WTC11 (cell line): Measurements from ENCODE around the gene SLK. TPM values are rescaled to one million over a fixed set of nuclear protein-coding genes. Genes with fewer than 3 reads are reported as not detected.

Experiments
- ATAC-seq: fragments of 200-7000 bp; cut with Tn5 transposase; 2 replicates; pipeline ENCODE4 v1.10.0; 2021; ENCODE audit warnings: mild to moderate bottlenecking, moderate library complexity
- CTCF ChIA-PET: fragments of 300-600 bp; sonication (Branson Sonifier 250); formaldehyde crosslinking; loops from one replicate; lab custom pipeline; 2021; ENCODE audit warnings: antibody characterized with exemption; lab: Charles Lee
- POLR2A ChIA-PET: fragments of 350-600 bp; sonication (Branson Sonifier 250); formaldehyde crosslinking; loops from one replicate; lab custom pipeline; 2021; ENCODE audit warnings: antibody characterized with exemption; lab: Charles Lee
- DNase-seq: peaks from one replicate; pipeline ENCODE4 v3.0.0; 2021; ENCODE audit warnings: low spot score
- H3K27ac Mint-ChIP-seq: 2 replicates; pipeline ENCODE4 v1.8.0; 2021; ENCODE audit warnings: mixed read lengths
- H3K27me3 Mint-ChIP-seq: 2 replicates; pipeline ENCODE4 v1.8.0; 2021; ENCODE audit warnings: low read depth, mild to moderate bottlenecking, moderate library complexity, mixed read lengths
- H3K36me3 Mint-ChIP-seq: 2 replicates; pipeline ENCODE4 v1.8.0; 2021; ENCODE audit warnings: mixed read lengths
- H3K4me1 Mint-ChIP-seq: 2 replicates; pipeline ENCODE4 v1.8.0; 2022; ENCODE audit warnings: mixed read lengths
- H3K4me3 Mint-ChIP-seq: 2 replicates; pipeline ENCODE4 v1.8.0; 2021; ENCODE audit warnings: mild to moderate bottlenecking, moderate library complexity, mixed read lengths
- H3K9me3 Mint-ChIP-seq: 2 replicates; pipeline ENCODE4 v1.8.0; 2021; ENCODE audit warnings: mixed read lengths
- CBFB ChIP-seq: sonication (generic); formaldehyde crosslinking; IDR thresholded peaks from 2 replicates; pipeline ENCODE4 v1.8.1; 2022; ENCODE audit warnings: mild to moderate bottlenecking, low read depth, missing genetic modification reagents
- CTCF ChIP-seq: fragments of 200-600 bp; IDR thresholded peaks from 2 replicates; pipeline ENCODE4 v1.8.0; 2022; ENCODE audit warnings: antibody characterized with exemption
- EMX1 ChIP-seq: fragments of 250-450 bp; sonication (Bioruptor Pico); IDR thresholded peaks from 2 replicates; pipeline ENCODE4 v1.8.0; 2021; ENCODE audit warnings: mild to moderate bottlenecking
- ESRRA ChIP-seq: sonication (generic); formaldehyde crosslinking; IDR thresholded peaks from 2 replicates; pipeline ENCODE4 v1.8.1; 2022; ENCODE audit warnings: mild to moderate bottlenecking, missing genetic modification reagents, borderline replicate concordance
- FOXP4 ChIP-seq: sonication (generic); formaldehyde crosslinking; IDR thresholded peaks from 2 replicates; pipeline ENCODE4 v1.8.0; 2022; ENCODE audit warnings: mild to moderate bottlenecking, missing genetic modification reagents
- MXD4 ChIP-seq: fragments of 250-450 bp; sonication (Bioruptor Pico); IDR thresholded peaks from 2 replicates; pipeline ENCODE4 v1.8.0; 2021; ENCODE audit warnings: mild to moderate bottlenecking, moderate library complexity, borderline replicate concordance
- MYBL2 ChIP-seq: sonication (generic); formaldehyde crosslinking; IDR thresholded peaks from 2 replicates; pipeline ENCODE4 v1.8.1; 2023; ENCODE audit warnings: mild to moderate bottlenecking, moderate library complexity, missing genetic modification reagents
- NFATC4 ChIP-seq: fragments of 250-450 bp; sonication (Bioruptor Pico); IDR thresholded peaks from 2 replicates; pipeline ENCODE4 v1.9.0; 2021; ENCODE audit warnings: mild to moderate bottlenecking
- OVOL2 ChIP-seq: fragments of 250-450 bp; sonication (Bioruptor Pico); IDR thresholded peaks from 2 replicates; pipeline ENCODE4 v1.9.0; 2021; ENCODE audit warnings: mild to moderate bottlenecking, borderline replicate concordance
- RELA ChIP-seq: sonication (generic); formaldehyde crosslinking; IDR thresholded peaks from 2 replicates; pipeline ENCODE4 v1.8.1; 2022; ENCODE audit warnings: missing genetic modification reagents, mild to moderate bottlenecking, borderline replicate concordance
- TEAD4 ChIP-seq: sonication (generic); formaldehyde crosslinking; IDR thresholded peaks from 2 replicates; pipeline ENCODE4 v1.8.0; 2022; ENCODE audit warnings: mild to moderate bottlenecking, missing genetic modification reagents
- TP53 ChIP-seq: sonication (generic); formaldehyde crosslinking; IDR thresholded peaks from 2 replicates; pipeline ENCODE4 v1.8.1; 2023; ENCODE audit warnings: mild to moderate bottlenecking, missing genetic modification reagents
- ZBTB43 ChIP-seq: sonication (generic); formaldehyde crosslinking; IDR thresholded peaks from 2 replicates; pipeline ENCODE4 v1.8.1; 2023; ENCODE audit warnings: mild to moderate bottlenecking, missing genetic modification reagents
- ZNF219 ChIP-seq: sonication (generic); formaldehyde crosslinking; IDR thresholded peaks from 2 replicates; pipeline ENCODE4 v1.8.0; 2023; ENCODE audit warnings: missing genetic modification reagents, mild to moderate bottlenecking, borderline replicate concordance
- ZNF263 ChIP-seq: sonication (generic); formaldehyde crosslinking; IDR thresholded peaks from 2 replicates; pipeline ENCODE4 v1.8.1; 2022; ENCODE audit warnings: low read depth, mild to moderate bottlenecking, moderate library complexity, missing genetic modification reagents
- total RNA-seq: library from RNA; stranded (reverse); gene quantifications from 3 replicates; pipeline ENCODE4 v1.2.3, GENCODE V29; 2021
- TF ChIP-seq, protein P1 (sequence below): sonication (generic); formaldehyde crosslinking; IDR thresholded peaks from 2 replicates; pipeline ENCODE4 v1.8.1; 2023; ENCODE audit warnings: mild to moderate bottlenecking, missing genetic modification reagents, borderline replicate concordance
- TF ChIP-seq, protein P2 (sequence below): fragments of 250-450 bp; sonication (Bioruptor Pico); IDR thresholded peaks from 2 replicates; pipeline ENCODE4 v1.9.0; 2021; ENCODE audit warnings: mild to moderate bottlenecking, borderline replicate concordance
- TF ChIP-seq, protein P3 (sequence below): sonication (generic); formaldehyde crosslinking; IDR thresholded peaks from 2 replicates; pipeline ENCODE4 v1.8.1; 2023; ENCODE audit warnings: mild to moderate bottlenecking, missing genetic modification reagents

The SLK gene
- total RNA-seq, 1 experiment from 2014 or later: 19.2 TPM

- CTCF ChIA-PET: no interaction called here
- DNase-seq (no peak), ATAC-seq (no peak)
- no peak overlapping the region for H3K4me3 Mint-ChIP-seq
- H3K4me1 Mint-ChIP-seq: peaks cover 4% of the 10 kb centered on the region
- POLR2A ChIA-PET: no interaction called here
- no peak for TF ChIP-seq MYBL2 (CRISPR knock-in tag)
- TF ChIP-seq ESRRA: no peak
- TF ChIP-seq TEAD4 (CRISPR knock-in tag): no peak
- TF ChIP-seq, protein P1, sequence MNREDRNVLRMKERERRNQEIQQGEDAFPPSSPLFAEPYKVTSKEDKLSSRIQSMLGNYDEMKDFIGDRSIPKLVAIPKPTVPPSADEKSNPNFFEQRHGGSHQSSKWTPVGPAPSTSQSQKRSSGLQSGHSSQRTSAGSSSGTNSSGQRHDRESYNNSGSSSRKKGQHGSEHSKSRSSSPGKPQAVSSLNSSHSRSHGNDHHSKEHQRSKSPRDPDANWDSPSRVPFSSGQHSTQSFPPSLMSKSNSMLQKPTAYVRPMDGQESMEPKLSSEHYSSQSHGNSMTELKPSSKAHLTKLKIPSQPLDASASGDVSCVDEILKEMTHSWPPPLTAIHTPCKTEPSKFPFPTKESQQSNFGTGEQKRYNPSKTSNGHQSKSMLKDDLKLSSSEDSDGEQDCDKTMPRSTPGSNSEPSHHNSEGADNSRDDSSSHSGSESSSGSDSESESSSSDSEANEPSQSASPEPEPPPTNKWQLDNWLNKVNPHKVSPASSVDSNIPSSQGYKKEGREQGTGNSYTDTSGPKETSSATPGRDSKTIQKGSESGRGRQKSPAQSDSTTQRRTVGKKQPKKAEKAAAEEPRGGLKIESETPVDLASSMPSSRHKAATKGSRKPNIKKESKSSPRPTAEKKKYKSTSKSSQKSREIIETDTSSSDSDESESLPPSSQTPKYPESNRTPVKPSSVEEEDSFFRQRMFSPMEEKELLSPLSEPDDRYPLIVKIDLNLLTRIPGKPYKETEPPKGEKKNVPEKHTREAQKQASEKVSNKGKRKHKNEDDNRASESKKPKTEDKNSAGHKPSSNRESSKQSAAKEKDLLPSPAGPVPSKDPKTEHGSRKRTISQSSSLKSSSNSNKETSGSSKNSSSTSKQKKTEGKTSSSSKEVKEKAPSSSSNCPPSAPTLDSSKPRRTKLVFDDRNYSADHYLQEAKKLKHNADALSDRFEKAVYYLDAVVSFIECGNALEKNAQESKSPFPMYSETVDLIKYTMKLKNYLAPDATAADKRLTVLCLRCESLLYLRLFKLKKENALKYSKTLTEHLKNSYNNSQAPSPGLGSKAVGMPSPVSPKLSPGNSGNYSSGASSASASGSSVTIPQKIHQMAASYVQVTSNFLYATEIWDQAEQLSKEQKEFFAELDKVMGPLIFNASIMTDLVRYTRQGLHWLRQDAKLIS: no peak
- TF ChIP-seq, protein P2, sequence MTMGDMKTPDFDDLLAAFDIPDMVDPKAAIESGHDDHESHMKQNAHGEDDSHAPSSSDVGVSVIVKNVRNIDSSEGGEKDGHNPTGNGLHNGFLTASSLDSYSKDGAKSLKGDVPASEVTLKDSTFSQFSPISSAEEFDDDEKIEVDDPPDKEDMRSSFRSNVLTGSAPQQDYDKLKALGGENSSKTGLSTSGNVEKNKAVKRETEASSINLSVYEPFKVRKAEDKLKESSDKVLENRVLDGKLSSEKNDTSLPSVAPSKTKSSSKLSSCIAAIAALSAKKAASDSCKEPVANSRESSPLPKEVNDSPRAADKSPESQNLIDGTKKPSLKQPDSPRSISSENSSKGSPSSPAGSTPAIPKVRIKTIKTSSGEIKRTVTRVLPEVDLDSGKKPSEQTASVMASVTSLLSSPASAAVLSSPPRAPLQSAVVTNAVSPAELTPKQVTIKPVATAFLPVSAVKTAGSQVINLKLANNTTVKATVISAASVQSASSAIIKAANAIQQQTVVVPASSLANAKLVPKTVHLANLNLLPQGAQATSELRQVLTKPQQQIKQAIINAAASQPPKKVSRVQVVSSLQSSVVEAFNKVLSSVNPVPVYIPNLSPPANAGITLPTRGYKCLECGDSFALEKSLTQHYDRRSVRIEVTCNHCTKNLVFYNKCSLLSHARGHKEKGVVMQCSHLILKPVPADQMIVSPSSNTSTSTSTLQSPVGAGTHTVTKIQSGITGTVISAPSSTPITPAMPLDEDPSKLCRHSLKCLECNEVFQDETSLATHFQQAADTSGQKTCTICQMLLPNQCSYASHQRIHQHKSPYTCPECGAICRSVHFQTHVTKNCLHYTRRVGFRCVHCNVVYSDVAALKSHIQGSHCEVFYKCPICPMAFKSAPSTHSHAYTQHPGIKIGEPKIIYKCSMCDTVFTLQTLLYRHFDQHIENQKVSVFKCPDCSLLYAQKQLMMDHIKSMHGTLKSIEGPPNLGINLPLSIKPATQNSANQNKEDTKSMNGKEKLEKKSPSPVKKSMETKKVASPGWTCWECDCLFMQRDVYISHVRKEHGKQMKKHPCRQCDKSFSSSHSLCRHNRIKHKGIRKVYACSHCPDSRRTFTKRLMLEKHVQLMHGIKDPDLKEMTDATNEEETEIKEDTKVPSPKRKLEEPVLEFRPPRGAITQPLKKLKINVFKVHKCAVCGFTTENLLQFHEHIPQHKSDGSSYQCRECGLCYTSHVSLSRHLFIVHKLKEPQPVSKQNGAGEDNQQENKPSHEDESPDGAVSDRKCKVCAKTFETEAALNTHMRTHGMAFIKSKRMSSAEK: no peak
- TF ChIP-seq ZBTB43 (CRISPR knock-in tag): no peak
- no peak for TF ChIP-seq ZNF219 (CRISPR knock-in tag)
- no peak for TF ChIP-seq CTCF
- TF ChIP-seq EMX1 (CRISPR knock-in tag): no peak
- no peak for TF ChIP-seq ZNF263
- no peak for TF ChIP-seq FOXP4 (CRISPR knock-in tag)
- TF ChIP-seq CBFB (CRISPR knock-in tag): no peak
- TF ChIP-seq, protein P3, sequence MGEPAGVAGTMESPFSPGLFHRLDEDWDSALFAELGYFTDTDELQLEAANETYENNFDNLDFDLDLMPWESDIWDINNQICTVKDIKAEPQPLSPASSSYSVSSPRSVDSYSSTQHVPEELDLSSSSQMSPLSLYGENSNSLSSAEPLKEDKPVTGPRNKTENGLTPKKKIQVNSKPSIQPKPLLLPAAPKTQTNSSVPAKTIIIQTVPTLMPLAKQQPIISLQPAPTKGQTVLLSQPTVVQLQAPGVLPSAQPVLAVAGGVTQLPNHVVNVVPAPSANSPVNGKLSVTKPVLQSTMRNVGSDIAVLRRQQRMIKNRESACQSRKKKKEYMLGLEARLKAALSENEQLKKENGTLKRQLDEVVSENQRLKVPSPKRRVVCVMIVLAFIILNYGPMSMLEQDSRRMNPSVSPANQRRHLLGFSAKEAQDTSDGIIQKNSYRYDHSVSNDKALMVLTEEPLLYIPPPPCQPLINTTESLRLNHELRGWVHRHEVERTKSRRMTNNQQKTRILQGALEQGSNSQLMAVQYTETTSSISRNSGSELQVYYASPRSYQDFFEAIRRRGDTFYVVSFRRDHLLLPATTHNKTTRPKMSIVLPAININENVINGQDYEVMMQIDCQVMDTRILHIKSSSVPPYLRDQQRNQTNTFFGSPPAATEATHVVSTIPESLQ (CRISPR knock-in tag): no peak
- TF ChIP-seq NFATC4: no peak
- TF ChIP-seq TP53 (CRISPR knock-in tag): no peak
- no peak for TF ChIP-seq RELA (CRISPR knock-in tag)
- no peak for TF ChIP-seq MXD4 (CRISPR knock-in tag)
- TF ChIP-seq OVOL2 (CRISPR knock-in tag): no peak
- no peaks in the 10 kb centered on the region for H3K27me3 Mint-ChIP-seq
- no peak overlapping the region for H3K27ac Mint-ChIP-seq
- H3K9me3 Mint-ChIP-seq: no peaks in the 10 kb centered on the region
- H3K36me3 Mint-ChIP-seq: no peaks in the 10 kb centered on the region
These were observed 85.5 kb downstream of the SLK start for GRCh38 chr10:104052431-104052830.
